ENCODE measurements around the gene CSRP1. TPM values are rescaled to one million over a fixed set of nuclear protein-coding genes. Genes with fewer than 3 reads are reported as not detected.
A peak's percentile ranks its signal among the peaks of the same experiment; 100 is the strongest.

CSRP1 gene
- total RNA-seq, 1 donor from 2014 or later, result 823 TPM

DNA sequence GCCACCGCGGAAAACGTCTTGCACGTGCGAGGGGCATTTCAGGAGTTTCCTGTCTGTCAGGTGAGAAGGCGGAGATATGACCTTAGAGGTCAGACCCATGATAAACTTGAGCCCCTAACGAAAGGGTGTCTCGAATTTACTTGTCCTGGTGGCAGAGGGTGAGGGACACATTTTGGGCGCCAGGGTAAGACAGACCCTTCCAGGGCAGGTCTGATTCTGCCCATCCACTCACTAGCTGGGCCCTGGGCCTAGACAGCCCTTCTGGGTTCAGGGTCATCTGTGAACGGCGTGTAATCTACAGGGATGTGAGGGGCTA, 395 bp upstream of the CSRP1 start:
- Histone ChIP-seq H3K4me3 (ENCODE audit: low read depth, low read length) (peak overlapping the region; percentile 66), H3K36me3 (ENCODE audit: control insufficient read depth, insufficient read depth, low read length) (no peaks in the 10 kb centered on the region), H3K27me3 (ENCODE audit: control insufficient read depth, insufficient read depth, low read length) (no peaks in the 10 kb centered on the region)
- DNase-seq (ENCODE audit: low read depth), result no peak
- TF ChIP-seq CTCF (IDR thresholded peaks at IDR 0.05; ENCODE audit: insufficient read depth, low read length, poor library complexity, severe bottlenecking), result no peak

DNA sequence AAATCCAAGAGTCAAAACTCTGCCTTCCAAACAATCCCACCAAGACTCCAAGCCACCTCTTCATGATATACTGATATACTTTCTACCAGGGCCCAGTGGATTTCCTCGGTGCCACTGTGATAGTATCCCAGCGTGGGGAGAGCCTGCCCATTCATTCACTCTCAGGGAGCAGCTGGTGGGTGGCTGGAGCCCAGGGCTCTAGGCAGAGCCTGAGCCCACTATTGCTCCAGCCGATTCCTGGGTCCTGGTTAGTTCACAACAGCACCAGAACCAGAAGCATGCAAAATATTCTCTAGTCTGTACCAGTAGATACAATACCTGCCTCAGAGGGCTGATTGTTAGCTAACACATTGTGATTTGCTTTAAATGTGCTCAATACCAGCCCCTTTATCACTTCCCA, 831 bp downstream of the CSRP1 start:
- no peak for DNase-seq (ENCODE audit: low read depth)
- peak overlapping the region; percentile 66 for H3K4me3 ChIP-seq (ENCODE audit: low read depth, low read length)
- H3K27me3 ChIP-seq (ENCODE audit: control insufficient read depth, insufficient read depth, low read length), result no peaks in the 10 kb centered on the region
- no peaks in the 10 kb centered on the region for H3K36me3 ChIP-seq (ENCODE audit: control insufficient read depth, insufficient read depth, low read length)
- TF ChIP-seq CTCF (IDR thresholded peaks at IDR 0.05; ENCODE audit: insufficient read depth, low read length, poor library complexity, severe bottlenecking), result no peak

DNA sequence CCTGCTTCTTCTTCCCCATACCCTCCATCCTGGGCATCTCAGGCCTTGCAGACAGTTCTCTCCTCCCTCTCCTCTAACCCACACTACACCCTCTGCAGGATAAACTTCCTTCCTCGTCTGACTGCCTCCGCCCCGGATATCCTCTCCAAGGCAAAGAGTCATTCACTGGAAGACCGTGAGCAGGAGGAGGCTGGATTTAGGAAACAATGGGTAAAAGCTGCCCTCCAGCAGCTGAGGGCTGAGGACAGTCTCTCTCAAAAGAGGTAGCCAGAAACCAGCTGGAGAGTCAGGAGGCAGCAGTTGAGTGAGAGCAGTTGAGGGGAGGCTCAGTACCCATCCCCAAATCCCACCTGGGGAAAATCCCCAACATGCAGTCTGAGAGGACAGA, 1.4 kb downstream of the CSRP1 start:
- Histone ChIP-seq H3K36me3 (ENCODE audit: control insufficient read depth, insufficient read depth, low read length) (no peaks in the 10 kb centered on the region), H3K4me3 (ENCODE audit: low read depth, low read length) (peak overlapping the region; percentile 66), H3K27me3 (ENCODE audit: control insufficient read depth, insufficient read depth, low read length) (no peaks in the 10 kb centered on the region)
- no peak for DNase-seq (ENCODE audit: low read depth)
- TF ChIP-seq CTCF (IDR thresholded peaks at IDR 0.05; ENCODE audit: insufficient read depth, low read length, poor library complexity, severe bottlenecking), result no peak

DNA sequence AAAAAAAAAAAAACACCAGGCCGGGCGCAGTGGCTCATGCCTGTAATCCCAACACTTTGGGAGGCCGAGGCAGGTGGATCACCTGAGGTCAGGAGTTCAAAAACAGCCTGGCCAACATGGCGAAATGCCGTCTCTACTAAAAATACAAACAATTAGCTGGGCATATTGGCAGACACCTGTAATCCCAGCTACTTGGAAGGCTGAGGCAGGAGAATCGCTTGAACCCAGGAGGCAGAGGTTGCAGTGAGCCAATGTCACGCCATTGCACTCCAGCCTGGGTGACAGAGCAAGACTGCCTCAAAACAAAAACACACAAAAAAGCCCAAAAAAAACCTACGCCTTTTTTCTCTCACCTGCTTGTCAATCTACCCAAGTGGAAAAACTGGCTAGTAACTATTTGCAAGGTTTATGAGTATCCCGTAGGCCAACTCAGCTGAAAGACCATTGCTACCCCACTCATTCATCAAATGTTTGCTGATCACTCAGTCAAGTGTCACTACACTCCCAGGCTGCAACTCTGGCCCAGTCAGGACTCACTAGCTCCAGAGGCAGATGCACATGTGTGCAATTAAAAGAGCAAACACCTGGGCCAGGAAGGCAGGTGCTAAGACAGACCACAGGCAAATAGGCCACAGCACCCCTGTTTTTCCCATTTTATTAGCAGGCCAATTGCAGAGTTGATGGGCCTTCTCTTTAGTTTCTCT, 2.0 kb downstream of the CSRP1 start:
- DNase-seq (ENCODE audit: low read depth), result no peak
- no peaks in the 10 kb centered on the region for H3K27me3 ChIP-seq (ENCODE audit: control insufficient read depth, insufficient read depth, low read length)
- no peak for TF ChIP-seq CTCF (IDR thresholded peaks at IDR 0.05; ENCODE audit: insufficient read depth, low read length, poor library complexity, severe bottlenecking)
- H3K36me3 ChIP-seq (ENCODE audit: control insufficient read depth, insufficient read depth, low read length), result no peaks in the 10 kb centered on the region
- H3K4me3 ChIP-seq (ENCODE audit: low read depth, low read length), result no peak overlapping the region

GRCh38 chr1:201504179-201504631, 2.7 kb downstream of the CSRP1 start:
- Histone ChIP-seq H3K27me3 (ENCODE audit: control insufficient read depth, insufficient read depth, low read length) (no peaks in the 10 kb centered on the region), H3K4me3 (ENCODE audit: low read depth, low read length) (no peak overlapping the region), H3K36me3 (ENCODE audit: control insufficient read depth, insufficient read depth, low read length) (no peaks in the 10 kb centered on the region)
- DNase-seq (ENCODE audit: low read depth), result no peak
- TF ChIP-seq CTCF (IDR thresholded peaks at IDR 0.05; ENCODE audit: insufficient read depth, low read length, poor library complexity, severe bottlenecking), result no peak
